IPS-20b (cell line): ENCODE data around the gene TMEM132E.

Source experiments
- H3K27ac ChIP-seq: one replicate; pipeline ENCODE4 v1.5.1; 2013; ENCODE audit warnings: low read length
- H3K27me3 ChIP-seq: 2 replicates; pipeline ENCODE4 v1.6.1; 2013; ENCODE audit warnings: mild to moderate bottlenecking, low read length, inconsistent platforms; ENCODE audit not compliant: insufficient read depth
- H3K36me3 ChIP-seq: 2 replicates; pipeline ENCODE4 v1.6.1; 2013; ENCODE audit warnings: low read depth, mild to moderate bottlenecking, inconsistent platforms, low read length, moderate library complexity; ENCODE audit not compliant: insufficient read depth
- H3K4me1 ChIP-seq: 2 replicates; pipeline ENCODE4 v1.6.1; 2013; ENCODE audit warnings: mild to moderate bottlenecking, control low read depth, inconsistent platforms, low read length, moderate library complexity; ENCODE audit not compliant: insufficient read depth
- H3K4me3 ChIP-seq: 2 replicates; pipeline ENCODE4 v1.5.1; 2013; ENCODE audit warnings: mild to moderate bottlenecking, low read length, inconsistent platforms
- H3K9ac ChIP-seq: 2 replicates; pipeline ENCODE4 v1.6.1; 2013; ENCODE audit warnings: low read depth, mild to moderate bottlenecking, inconsistent platforms, low read length, moderate library complexity
- H3K9me3 ChIP-seq: 2 replicates; pipeline ENCODE4 v1.6.1; 2013; ENCODE audit warnings: mild to moderate bottlenecking, low read depth, low read length, inconsistent platforms; ENCODE audit not compliant: insufficient read depth

Gene TMEM132E

GRCh38 chr17:34609210-34609609 is 29.8 kb downstream of the TMEM132E start:
- peaks cover 14% of the 10 kb centered on the region for H3K27me3 ChIP-seq

GRCh38 chr17:34610039-34610438 is 30.7 kb downstream of the TMEM132E start:
- Histone ChIP-seq H3K27ac (no peak overlapping the region), H3K36me3 (no peaks in the 10 kb centered on the region), H3K9ac (no peak overlapping the region), H3K9me3 (no peaks in the 10 kb centered on the region), H3K27me3 (peaks cover 21% of the 10 kb centered on the region), H3K4me3 (no peak overlapping the region), H3K4me1 (peaks cover 40% of the 10 kb centered on the region; the same call in 1 of the 2 replicates)

More at GRCh38 chr17:34609210-34609609, 29.8 kb downstream of the TMEM132E start:
- Histone ChIP-seq H3K36me3 (no peaks in the 10 kb centered on the region), H3K4me1 (peaks cover 32% of the 10 kb centered on the region; the same call in 1 of the 2 replicates), H3K27ac (no peak overlapping the region), H3K9ac (no peak overlapping the region), H3K4me3 (no peak overlapping the region), H3K9me3 (no peaks in the 10 kb centered on the region)

- H3K4me3 ChIP-seq = no peak overlapping the region
- H3K4me1 ChIP-seq = peaks cover 45% of the 10 kb centered on the region; the same call in 1 of the 2 replicates
- no peaks in the 10 kb centered on the region for H3K36me3 ChIP-seq
- H3K9ac ChIP-seq = no peak overlapping the region
- H3K9me3 ChIP-seq = no peaks in the 10 kb centered on the region
- H3K27me3 ChIP-seq = peaks cover 25% of the 10 kb centered on the region
- H3K27ac ChIP-seq = no peak overlapping the region
Observed at GRCh38 chr17:34610506-34610905, 31.1 kb downstream of the TMEM132E start.

DNA sequence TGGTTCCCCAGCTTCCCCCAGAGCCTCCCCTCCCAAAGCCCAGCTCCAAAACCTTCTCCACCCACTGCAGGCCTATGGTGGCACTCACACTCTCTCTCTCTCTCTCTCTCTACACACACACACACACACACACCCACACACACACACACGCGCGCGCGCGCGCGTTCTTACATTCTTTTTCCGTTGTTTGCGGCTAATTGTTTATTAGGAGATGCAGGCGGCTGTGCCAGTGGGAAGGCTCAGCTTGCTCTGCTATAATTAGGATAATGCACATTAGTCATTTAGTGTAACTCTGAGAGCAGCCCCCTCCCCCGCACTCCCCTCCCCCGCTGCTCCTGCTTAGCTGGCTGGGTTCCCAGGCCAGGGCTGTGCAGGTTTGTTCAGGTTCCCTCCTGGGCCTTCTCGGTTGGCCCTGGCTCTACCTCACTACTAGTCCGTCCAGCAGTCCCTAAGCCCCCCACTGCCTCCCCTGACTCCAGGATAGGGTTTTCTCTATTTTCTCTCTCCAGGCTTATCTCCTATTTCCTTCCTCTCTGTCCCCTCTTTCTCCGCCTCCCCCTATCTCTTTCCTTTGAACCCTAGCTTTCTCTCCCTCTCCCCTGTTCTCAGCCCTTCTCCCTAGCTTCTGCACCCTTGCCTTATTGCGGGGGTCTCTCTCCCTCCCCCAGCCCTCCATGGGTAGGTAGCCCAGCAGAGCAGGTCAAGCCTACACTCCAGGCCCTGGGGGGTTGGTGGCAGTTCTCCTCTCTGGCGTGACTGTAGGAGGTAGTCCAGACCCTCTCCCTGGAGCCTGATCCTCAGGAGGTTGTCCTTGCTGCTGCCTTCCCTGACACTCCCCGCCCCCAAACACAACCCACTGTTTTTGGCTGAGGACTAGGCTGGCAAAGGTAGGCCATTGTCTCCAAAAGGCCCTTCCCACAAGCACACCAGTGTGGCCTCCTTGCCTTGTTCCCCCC is 34.0 kb downstream of the TMEM132E start:
- Histone ChIP-seq H3K27me3 (peaks cover 41% of the 10 kb centered on the region), H3K4me1 (peaks cover 44% of the 10 kb centered on the region; the same call in 1 of the 2 replicates), H3K27ac (no peak overlapping the region), H3K4me3 (no peak overlapping the region), H3K36me3 (no peaks in the 10 kb centered on the region), H3K9ac (no peak overlapping the region), H3K9me3 (no peaks in the 10 kb centered on the region)

GRCh38 chr17:34614698-34615097 is 35.3 kb downstream of the TMEM132E start:
- Histone ChIP-seq H3K4me3 (no peak overlapping the region), H3K27me3 (peaks cover 34% of the 10 kb centered on the region), H3K9me3 (no peaks in the 10 kb centered on the region), H3K27ac (no peak overlapping the region), H3K4me1 (peaks cover 34% of the 10 kb centered on the region; the same call in 1 of the 2 replicates), H3K36me3 (no peaks in the 10 kb centered on the region), H3K9ac (no peak overlapping the region)

GRCh38 chr17:34615326-34615725 is 35.9 kb downstream of the TMEM132E start:
- Histone ChIP-seq H3K9me3 (no peaks in the 10 kb centered on the region), H3K4me3 (no peak overlapping the region), H3K27me3 (peaks cover 34% of the 10 kb centered on the region), H3K27ac (no peak overlapping the region), H3K36me3 (no peaks in the 10 kb centered on the region), H3K9ac (no peak overlapping the region; the same call in 1 of the 2 replicates), H3K4me1 (peaks cover 34% of the 10 kb centered on the region; the same call in 1 of the 2 replicates)

- Histone ChIP-seq H3K27me3 (peaks cover 34% of the 10 kb centered on the region), H3K36me3 (no peaks in the 10 kb centered on the region), H3K27ac (no peak overlapping the region), H3K9ac (no peak overlapping the region), H3K4me3 (peak overlapping the region; percentile 36; the same call in 1 of the 2 replicates), H3K4me1 (peaks cover 34% of the 10 kb centered on the region; the same call in 1 of the 2 replicates), H3K9me3 (no peaks in the 10 kb centered on the region)
Observed at GRCh38 chr17:34616148-34616547, 36.8 kb downstream of the TMEM132E start.

DNA sequence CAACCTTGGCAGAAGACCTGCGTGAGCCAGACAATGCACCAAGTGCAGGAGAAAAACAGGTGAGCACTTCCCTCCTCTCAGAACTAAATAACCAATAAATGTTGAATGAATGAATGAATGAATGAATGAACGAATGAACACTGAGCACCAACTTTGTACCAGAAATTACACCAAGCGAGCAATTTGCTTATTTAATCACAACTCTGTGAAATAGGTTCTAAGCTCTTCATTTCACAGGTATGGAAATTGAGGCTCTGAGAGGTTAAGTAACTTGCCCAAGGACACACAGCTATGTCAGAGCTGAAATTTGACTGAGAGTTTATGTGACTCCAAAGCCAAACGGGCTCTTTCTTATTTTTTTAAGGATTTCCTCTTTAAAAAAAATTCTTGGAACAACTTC is 38.0 kb downstream of the TMEM132E start:
- Histone ChIP-seq H3K36me3 (no peaks in the 10 kb centered on the region), H3K9me3 (no peaks in the 10 kb centered on the region), H3K27ac (no peak overlapping the region), H3K9ac (no peak overlapping the region), H3K27me3 (peaks cover 34% of the 10 kb centered on the region), H3K4me1 (peaks cover 34% of the 10 kb centered on the region; the same call in 1 of the 2 replicates), H3K4me3 (no peak overlapping the region)

DNA sequence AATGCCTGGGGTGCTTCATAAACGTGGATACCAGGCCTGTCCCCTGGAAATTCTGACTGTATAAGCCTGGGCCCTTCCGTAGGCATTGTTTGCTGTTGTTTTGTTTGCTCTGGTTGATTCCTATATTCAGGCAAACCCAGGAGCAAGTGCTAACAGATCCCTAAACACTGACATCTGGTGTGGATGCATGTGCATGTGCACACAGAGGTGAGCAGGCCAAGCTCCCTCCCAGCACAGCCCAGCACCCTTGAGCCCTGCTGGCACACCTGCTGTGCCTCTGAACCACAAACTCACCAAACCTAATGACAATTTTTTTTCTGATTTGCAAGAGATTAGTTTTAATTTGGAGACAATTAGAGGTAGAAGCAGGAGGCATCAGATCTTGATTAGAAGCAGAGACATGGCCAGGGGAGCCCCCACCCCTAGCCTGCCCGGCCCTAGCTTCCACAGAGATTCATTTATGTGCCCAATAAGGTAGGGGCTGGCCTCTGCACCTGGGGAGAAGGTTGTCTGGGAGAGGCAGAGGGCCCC is 40.4 kb downstream of the TMEM132E start:
- no peak overlapping the region for H3K27ac ChIP-seq
- peaks cover 25% of the 10 kb centered on the region; the same call in 1 of the 2 replicates for H3K4me1 ChIP-seq
- H3K9me3 ChIP-seq = no peaks in the 10 kb centered on the region
- H3K9ac ChIP-seq = no peak overlapping the region
- H3K36me3 ChIP-seq = no peaks in the 10 kb centered on the region
- peaks cover 30% of the 10 kb centered on the region for H3K27me3 ChIP-seq
- no peak overlapping the region for H3K4me3 ChIP-seq

DNA sequence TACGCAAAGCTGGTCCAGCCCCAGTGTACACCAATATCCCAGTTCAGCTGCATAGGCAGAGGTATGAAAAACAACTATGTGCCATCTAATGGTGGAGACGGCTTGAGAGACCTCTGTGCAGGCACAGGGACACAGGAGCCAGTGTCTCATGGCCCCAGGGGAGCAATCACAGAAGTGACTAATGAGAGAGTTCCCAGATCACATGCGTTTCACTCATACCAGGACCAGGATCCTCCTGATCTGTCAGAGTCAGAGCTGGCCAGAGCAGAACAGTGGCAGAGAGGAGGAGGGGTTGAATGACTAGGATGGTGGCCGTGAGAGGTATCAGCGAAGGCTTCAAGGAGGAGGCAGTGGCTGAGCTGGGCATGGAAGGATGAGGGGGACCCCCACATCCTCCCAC is 41.1 kb downstream of the TMEM132E start:
- Histone ChIP-seq H3K27me3 (peaks cover 30% of the 10 kb centered on the region), H3K4me1 (peaks cover 24% of the 10 kb centered on the region; the same call in 1 of the 2 replicates), H3K9me3 (no peaks in the 10 kb centered on the region), H3K9ac (no peak overlapping the region), H3K36me3 (no peaks in the 10 kb centered on the region), H3K4me3 (no peak overlapping the region), H3K27ac (no peak overlapping the region)

- H3K9me3 ChIP-seq = no peaks in the 10 kb centered on the region
- H3K4me1 ChIP-seq = peaks cover 12% of the 10 kb centered on the region; the same call in 1 of the 2 replicates
- H3K36me3 ChIP-seq = no peaks in the 10 kb centered on the region
- no peak overlapping the region for H3K4me3 ChIP-seq
- peaks cover 39% of the 10 kb centered on the region for H3K27me3 ChIP-seq
- H3K27ac ChIP-seq = no peak overlapping the region
- H3K9ac ChIP-seq = no peak overlapping the region
Observed at GRCh38 chr17:34622862-34623623, 43.7 kb downstream of the TMEM132E start.
